Keratinocyte (primary cell): ENCODE results near the gene CYP2B6. TPM values are rescaled to one million over a fixed set of nuclear protein-coding genes. Genes with fewer than 3 reads are reported as not detected.

Source experiments
- DNase-seq: peaks from one replicate; pipeline ENCODE4 v3.0.0-alpha.2; 2011; ENCODE audit warnings: low read depth, missing footprints, low spot score
- FAIRE-seq: peaks from 2 replicates; lab custom pipeline; 2011; peaks lifted over from hg19 to GRCh38; lab: Jason Lieb, UNC
- H2AFZ ChIP-seq: 2 replicates; pipeline ENCODE4 v1.6.0; 2012; ENCODE audit warnings: low read length, control low read depth, inconsistent platforms; ENCODE audit not compliant: control insufficient read depth
- H3K27ac ChIP-seq: 2 replicates; pipeline ENCODE4 v1.5.1; 2011; ENCODE audit warnings: low read length; ENCODE audit not compliant: control insufficient read depth, insufficient read depth
- H3K27me3 ChIP-seq: 3 replicates; pipeline ENCODE4 v1.6.0; 2011; ENCODE audit warnings: low read length; ENCODE audit not compliant: control insufficient read depth, insufficient read depth; ENCODE audit errors: extremely low read depth
- H3K36me3 ChIP-seq, 2 experiments: 2 replicates in 1 of 2; 3 replicates in 1 of 2; pipeline ENCODE4 v1.5.1; 2011; ENCODE audit warnings: low read length in 2 of 2, mild to moderate bottlenecking in 1 of 2; ENCODE audit not compliant: control insufficient read depth in 2 of 2, insufficient read depth in 2 of 2; ENCODE audit errors: extremely low read depth in 1 of 2
- H3K4me1 ChIP-seq: 3 replicates; pipeline ENCODE4 v1.5.1; 2011; ENCODE audit warnings: low read length; ENCODE audit not compliant: control insufficient read depth, insufficient read depth; ENCODE audit errors: extremely low read depth
- H3K4me2 ChIP-seq: 3 replicates; pipeline ENCODE4 v1.6.0; 2011; ENCODE audit warnings: low read depth, low read length; ENCODE audit not compliant: control insufficient read depth, insufficient read depth; ENCODE audit errors: extremely low read depth
- H3K4me3 ChIP-seq, 3 experiments: fragments of 200-600 bp in 1 of 3; sonication (generic) in 1 of 3; 2 replicates in 2 of 3; 3 replicates in 1 of 3; pipeline ENCODE4 v1.5.1; 2011 to 2016; ENCODE audit warnings: low read length in 3 of 3, mild to moderate bottlenecking in 3 of 3, control low read depth in 2 of 3, inconsistent platforms in 1 of 3, low read depth in 1 of 3, mixed read lengths in 1 of 3, mixed run types in 1 of 3, moderate library complexity in 1 of 3; ENCODE audit not compliant: control insufficient read depth in 2 of 3, insufficient read depth in 2 of 3; ENCODE audit errors: extremely low read depth in 1 of 3
- H3K79me2 ChIP-seq: 2 replicates; pipeline ENCODE4 v1.6.0; 2012; ENCODE audit warnings: low read length; ENCODE audit not compliant: control insufficient read depth, insufficient read depth
- H3K9ac ChIP-seq: 3 replicates; pipeline ENCODE4 v1.6.0; 2011; ENCODE audit warnings: low read length; ENCODE audit not compliant: control insufficient read depth, insufficient read depth; ENCODE audit errors: extremely low read depth
- H3K9me1 ChIP-seq: 3 replicates; pipeline ENCODE4 v1.6.0; 2011; ENCODE audit warnings: low read length; ENCODE audit not compliant: control insufficient read depth, insufficient read depth; ENCODE audit errors: extremely low read depth
- H3K9me3 ChIP-seq: 2 replicates; pipeline ENCODE4 v1.5.1; 2012; ENCODE audit warnings: low read depth, low read length; ENCODE audit not compliant: control insufficient read depth
- H4K20me1 ChIP-seq: 3 replicates; pipeline ENCODE4 v1.6.0; 2011; ENCODE audit warnings: low read length; ENCODE audit not compliant: control insufficient read depth, insufficient read depth; ENCODE audit errors: extremely low read depth
- EZH2 ChIP-seq: IDR thresholded peaks from one replicate; pipeline ENCODE4 v1.6.1; 2012; ENCODE audit warnings: inconsistent platforms, mild to moderate bottlenecking, low read length, moderate library complexity
- dilution Hi-C: fragments of 300-500 bp; cut with MboI; formaldehyde crosslinking; loops from one replicate; pipeline ENCODE4 v1.7.0; 2020; ENCODE audit warnings: low sequenced_read_pairs; ENCODE audit not compliant: extremely low pct_ligation_motif_present
- polyA plus RNA-seq, 5 experiments: library from polyadenylated mRNA; depleted of rRNA in 3 of 5; stranded (reverse) in 3 of 5; stranded (forward) in 1 of 5; unstranded in 1 of 5; fragments of >200 nt; gene quantifications; 1 replicate in 1 of 5; 2 replicates in 3 of 5; 3 replicates in 1 of 5; pipeline versions ENCODE4 v1.2.1 to v1.2.3, GENCODE V29; 2011 to 2012; ENCODE audit warnings: missing spikeins in 2 of 5, low read depth in 1 of 5, low replicate concordance in 1 of 5
- TF ChIP-seq, protein P1 (sequence below), 3 experiments: IDR thresholded peaks in 1 of 3; conservative IDR thresholded peaks in 1 of 3; optimal IDR thresholded peaks in 1 of 3; 2 replicates in 2 of 3; 3 replicates in 1 of 3; pipeline versions ENCODE3 to v1.5.1; 2011; ENCODE audit warnings: low read length in 3 of 3, mild to moderate bottlenecking in 3 of 3, moderate library complexity in 2 of 3, control low read depth in 1 of 3, inconsistent platforms in 1 of 3; ENCODE audit not compliant: insufficient read depth in 2 of 3; ENCODE audit errors: extremely low read depth in 1 of 3

Gene CYP2B6
- polyA plus RNA-seq, 1 donor (not counting 4 experiments of a cell fraction or from before 2014, with no cell fraction given), result not detected

DNA sequence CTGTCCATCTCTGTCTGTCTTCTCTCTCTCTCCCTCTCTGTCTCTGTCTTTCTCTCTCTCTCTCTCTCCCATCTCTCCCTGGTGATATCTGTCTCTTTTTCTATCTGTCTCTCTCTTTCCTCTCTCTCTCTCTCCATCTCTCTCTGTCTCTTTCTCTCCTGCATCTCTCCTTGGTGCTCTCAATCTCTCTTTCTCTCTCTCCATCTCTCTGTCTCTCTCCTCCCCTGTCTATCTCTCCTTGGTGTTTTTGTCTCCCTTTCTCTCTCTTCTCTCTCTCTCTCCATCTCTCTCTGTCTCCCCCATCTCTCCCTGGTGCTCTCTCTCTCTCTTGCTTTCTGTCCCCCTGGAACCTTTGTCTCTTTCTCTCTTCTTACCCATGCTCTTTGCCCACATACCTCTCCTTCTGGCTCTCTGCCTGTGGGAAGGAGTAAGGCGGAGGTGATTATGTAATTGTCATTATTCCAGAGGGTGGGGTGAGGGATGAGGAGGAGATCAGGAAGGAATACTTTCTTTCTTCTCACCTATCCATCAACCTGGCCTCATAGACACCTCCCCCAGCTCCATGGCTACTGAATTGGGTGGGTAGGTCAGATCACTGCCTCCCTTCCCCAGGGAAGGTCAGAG lies 30.9 kb upstream of the CYP2B6 start:
- Histone ChIP-seq H3K9ac (no peak overlapping the region), H4K20me1 (no peaks in the 10 kb centered on the region), H3K4me2 (no peak overlapping the region), H3K79me2 (no peaks in the 10 kb centered on the region), H3K27me3 (peaks cover 3% of the 10 kb centered on the region), H3K9me1 (no peaks in the 10 kb centered on the region), H3K9me3 (no peaks in the 10 kb centered on the region), H3K4me3 (no peak overlapping the region), H3K4me1 (no peaks in the 10 kb centered on the region), H2AFZ (no peak overlapping the region), H3K27ac (no peak overlapping the region), H3K36me3 (no peaks in the 10 kb centered on the region)
- no peak for FAIRE-seq
- DNase-seq, result no peak
- TF ChIP-seq, protein P1, sequence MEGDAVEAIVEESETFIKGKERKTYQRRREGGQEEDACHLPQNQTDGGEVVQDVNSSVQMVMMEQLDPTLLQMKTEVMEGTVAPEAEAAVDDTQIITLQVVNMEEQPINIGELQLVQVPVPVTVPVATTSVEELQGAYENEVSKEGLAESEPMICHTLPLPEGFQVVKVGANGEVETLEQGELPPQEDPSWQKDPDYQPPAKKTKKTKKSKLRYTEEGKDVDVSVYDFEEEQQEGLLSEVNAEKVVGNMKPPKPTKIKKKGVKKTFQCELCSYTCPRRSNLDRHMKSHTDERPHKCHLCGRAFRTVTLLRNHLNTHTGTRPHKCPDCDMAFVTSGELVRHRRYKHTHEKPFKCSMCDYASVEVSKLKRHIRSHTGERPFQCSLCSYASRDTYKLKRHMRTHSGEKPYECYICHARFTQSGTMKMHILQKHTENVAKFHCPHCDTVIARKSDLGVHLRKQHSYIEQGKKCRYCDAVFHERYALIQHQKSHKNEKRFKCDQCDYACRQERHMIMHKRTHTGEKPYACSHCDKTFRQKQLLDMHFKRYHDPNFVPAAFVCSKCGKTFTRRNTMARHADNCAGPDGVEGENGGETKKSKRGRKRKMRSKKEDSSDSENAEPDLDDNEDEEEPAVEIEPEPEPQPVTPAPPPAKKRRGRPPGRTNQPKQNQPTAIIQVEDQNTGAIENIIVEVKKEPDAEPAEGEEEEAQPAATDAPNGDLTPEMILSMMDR (optimal IDR thresholded peaks at IDR 0.05 in 1 of 3, IDR thresholded peaks at IDR 0.05 in 1 of 3, conservative IDR thresholded peaks at IDR 0.05 in 1 of 3; ENCODE audit: extremely low read depth in 1 of 3, insufficient read depth in 2 of 3, low read length in 3 of 3), result no peak
- TF ChIP-seq EZH2, result no peak
- dilution Hi-C loops, result no loop called here

DNA sequence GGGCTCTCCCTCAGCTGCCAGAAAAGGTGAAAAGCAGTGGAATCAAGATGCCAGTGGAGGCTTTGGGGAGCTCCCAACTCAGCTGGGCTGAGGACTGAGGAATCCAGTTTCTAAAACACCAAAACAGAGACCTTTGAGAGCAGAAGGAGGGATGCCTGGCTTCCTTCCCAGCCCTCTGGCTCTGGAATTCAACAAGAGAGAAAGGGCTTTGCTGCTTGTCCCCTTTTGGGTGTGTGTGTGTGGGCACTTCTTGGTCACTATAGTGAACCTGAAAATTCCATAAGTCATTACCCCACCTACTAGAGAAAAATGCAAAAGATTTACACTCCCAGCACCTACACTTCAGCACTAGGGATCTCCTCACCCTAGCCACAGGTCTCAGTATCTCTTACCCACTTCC lies 30.3 kb upstream of the CYP2B6 start:
- dilution Hi-C loops, result no loop called here
- Histone ChIP-seq H4K20me1 (no peaks in the 10 kb centered on the region), H3K27ac (no peak overlapping the region), H3K36me3 (no peaks in the 10 kb centered on the region), H2AFZ (no peak overlapping the region), H3K4me2 (no peak overlapping the region), H3K9me1 (no peaks in the 10 kb centered on the region), H3K4me3 (no peak overlapping the region), H3K4me1 (no peaks in the 10 kb centered on the region), H3K27me3 (peaks cover 3% of the 10 kb centered on the region), H3K79me2 (no peaks in the 10 kb centered on the region), H3K9me3 (no peaks in the 10 kb centered on the region), H3K9ac (no peak overlapping the region)
- DNase-seq (no peak), FAIRE-seq (no peak)
- TF ChIP-seq, protein P1 (optimal IDR thresholded peaks at IDR 0.05 in 1 of 3, IDR thresholded peaks at IDR 0.05 in 1 of 3, conservative IDR thresholded peaks at IDR 0.05 in 1 of 3; ENCODE audit: extremely low read depth in 1 of 3, insufficient read depth in 2 of 3, low read length in 3 of 3), result no peak
- TF ChIP-seq EZH2, result no peak
